Lung (tissue), 12 donors: Measurements from ENCODE around the gene BPIFB6. TPM values are rescaled to one million over a fixed set of nuclear protein-coding genes. Genes with fewer than 3 reads are reported as not detected.

Source experiments
- ATAC-seq: fragments of 200-7000 bp; cut with Tn5 transposase; one replicate; pipeline ENCODE4 v1.9.1; 2020; ENCODE audit warnings: moderate number of reproducible peaks; ENCODE audit not compliant: insufficient read depth, low FRiP score
- DNase-seq, 3 donors: peaks; one replicate each; pipeline ENCODE4 v3.0.0-alpha.2; 2013 to 2017
- H3K27ac ChIP-seq, 2 donors: one replicate each; pipeline ENCODE4 v1.5.1; 2013; ENCODE audit warnings: mild to moderate bottlenecking in 2 of 2, moderate library complexity in 2 of 2, control low read depth in 1 of 2, inconsistent platforms in 1 of 2, low read depth in 1 of 2, low read length in 1 of 2
- H3K27me3 ChIP-seq, 3 donors: one replicate each; pipeline ENCODE4 v1.5.1; 2013; ENCODE audit warnings: low read length in 2 of 3; ENCODE audit not compliant: control insufficient read depth in 3 of 3, insufficient read depth in 3 of 3
- H3K36me3 ChIP-seq, 4 donors: one replicate each; pipeline ENCODE4 v1.5.1; 2013; ENCODE audit warnings: low read length in 4 of 4, mild to moderate bottlenecking in 1 of 4, moderate library complexity in 1 of 4; ENCODE audit not compliant: control insufficient read depth in 4 of 4, insufficient read depth in 4 of 4
- H3K4me1 ChIP-seq, 5 donors: one replicate each; pipeline ENCODE4 v1.5.1; 2013; ENCODE audit warnings: low read length in 5 of 5, mild to moderate bottlenecking in 2 of 5, moderate library complexity in 1 of 5; ENCODE audit not compliant: control insufficient read depth in 5 of 5, insufficient read depth in 5 of 5
- H3K4me3 ChIP-seq: one replicate; pipeline ENCODE4 v1.5.1; 2013; ENCODE audit warnings: mild to moderate bottlenecking, control low read depth, moderate library complexity
- H3K9ac ChIP-seq, 2 donors: one replicate each; pipeline ENCODE4 v1.5.1; 2013; ENCODE audit warnings: low read length in 2 of 2, control low read depth in 1 of 2; ENCODE audit not compliant: insufficient read depth in 1 of 2
- H3K9me3 ChIP-seq, 4 donors: one replicate each; pipeline ENCODE4 v1.5.1; 2013; ENCODE audit warnings: low read length in 3 of 4, mild to moderate bottlenecking in 1 of 4, moderate library complexity in 1 of 4; ENCODE audit not compliant: control insufficient read depth in 4 of 4, insufficient read depth in 3 of 4
- WGBS, 2 donors: extraction: QIAGEN DNeasy Blood & Tissue Kit; methylation state at CpG; one replicate each; pipeline ENCODE4 v1.1.7; 2013; 5-methylcytosine and 5-hydroxymethylcytosine counted together
- polyA plus RNA-seq, 2 donors: library from polyadenylated mRNA; stranded (reverse); fragments of 200-250 nt; gene quantifications; one replicate each; pipeline ENCODE4 v1.2.1, GENCODE V29; 2013
- total RNA-seq, 2 donors: library from RNA; depleted of rRNA in 1 of 2; stranded (reverse); fragments of >200 nt in 1 of 2; gene quantifications; one replicate each; pipeline ENCODE4 v1.2.1, GENCODE V29; 2014 to 2021
- TF ChIP-seq, protein P1 (sequence below): IDR thresholded peaks from 2 replicates; pipeline ENCODE4 v1.5.1; 2012; ENCODE audit warnings: mild to moderate bottlenecking; ENCODE audit errors: control extremely low read depth, extremely low read depth
- donor health status: control.
- donor health status: control.
- donor health status: Bipolar disorder and iron deficiency.
- donor health status: healthy.
- donor health status: DM: yes; HTN: yes; CAD: no.

BPIFB6 gene
- total and polyA plus RNA-seq, 4 donors: not detected

DNA sequence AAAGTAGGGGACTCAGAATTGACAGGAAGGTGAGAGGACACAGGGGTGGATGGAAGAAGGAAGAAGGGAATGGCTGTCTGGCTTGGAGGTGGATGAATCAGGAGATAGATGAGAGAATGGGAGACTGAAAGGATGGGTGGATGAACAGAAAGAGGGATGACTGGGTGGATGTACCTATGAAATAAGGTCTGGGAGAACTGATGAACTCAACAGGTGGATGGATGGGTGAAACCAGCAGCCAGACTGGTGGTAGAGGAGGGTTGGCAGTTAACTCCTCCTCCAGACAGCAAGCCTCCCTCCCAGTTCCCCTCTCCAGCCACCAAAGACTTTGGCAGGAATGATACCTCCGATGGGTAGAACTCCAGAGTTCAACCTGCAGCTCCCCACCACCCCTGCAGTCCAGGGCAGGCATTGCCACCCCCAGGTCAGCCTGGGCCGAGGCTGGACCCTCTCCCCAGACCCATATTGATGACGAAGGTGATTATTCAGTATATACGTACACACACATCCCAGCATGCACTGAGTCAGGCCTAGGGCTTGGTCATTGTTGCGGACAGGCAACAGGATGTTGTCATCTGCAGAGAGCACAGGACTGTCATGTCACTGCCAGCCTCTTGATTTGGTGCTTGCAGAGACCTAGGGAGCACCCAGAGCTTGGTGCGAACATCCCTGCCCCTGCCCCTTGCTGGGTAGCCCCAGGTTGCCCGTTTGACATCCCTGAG lies 29.2 kb upstream of the BPIFB6 start:
- H3K9ac ChIP-seq: no peak overlapping the region
- no peak for ATAC-seq
- no peak for DNase-seq
- H3K36me3 ChIP-seq: no peaks in the 10 kb centered on the region
- TF ChIP-seq, protein P1, sequence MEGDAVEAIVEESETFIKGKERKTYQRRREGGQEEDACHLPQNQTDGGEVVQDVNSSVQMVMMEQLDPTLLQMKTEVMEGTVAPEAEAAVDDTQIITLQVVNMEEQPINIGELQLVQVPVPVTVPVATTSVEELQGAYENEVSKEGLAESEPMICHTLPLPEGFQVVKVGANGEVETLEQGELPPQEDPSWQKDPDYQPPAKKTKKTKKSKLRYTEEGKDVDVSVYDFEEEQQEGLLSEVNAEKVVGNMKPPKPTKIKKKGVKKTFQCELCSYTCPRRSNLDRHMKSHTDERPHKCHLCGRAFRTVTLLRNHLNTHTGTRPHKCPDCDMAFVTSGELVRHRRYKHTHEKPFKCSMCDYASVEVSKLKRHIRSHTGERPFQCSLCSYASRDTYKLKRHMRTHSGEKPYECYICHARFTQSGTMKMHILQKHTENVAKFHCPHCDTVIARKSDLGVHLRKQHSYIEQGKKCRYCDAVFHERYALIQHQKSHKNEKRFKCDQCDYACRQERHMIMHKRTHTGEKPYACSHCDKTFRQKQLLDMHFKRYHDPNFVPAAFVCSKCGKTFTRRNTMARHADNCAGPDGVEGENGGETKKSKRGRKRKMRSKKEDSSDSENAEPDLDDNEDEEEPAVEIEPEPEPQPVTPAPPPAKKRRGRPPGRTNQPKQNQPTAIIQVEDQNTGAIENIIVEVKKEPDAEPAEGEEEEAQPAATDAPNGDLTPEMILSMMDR: no peak
- H3K4me3 ChIP-seq: no peak overlapping the region
- H3K9me3 ChIP-seq: peaks cover 0 to 6% (median 2%) of the 10 kb centered on the region in 4 donors
- 86 to 91% methylated on average over 7 of the region's 7 CpGs for WGBS, 2 donors
- no peak overlapping the region for H3K27ac ChIP-seq
- peaks cover 0 to 3% (median 0%) of the 10 kb centered on the region in 3 donors for H3K27me3 ChIP-seq
- no peaks in the 10 kb centered on the region for H3K4me1 ChIP-seq

DNA sequence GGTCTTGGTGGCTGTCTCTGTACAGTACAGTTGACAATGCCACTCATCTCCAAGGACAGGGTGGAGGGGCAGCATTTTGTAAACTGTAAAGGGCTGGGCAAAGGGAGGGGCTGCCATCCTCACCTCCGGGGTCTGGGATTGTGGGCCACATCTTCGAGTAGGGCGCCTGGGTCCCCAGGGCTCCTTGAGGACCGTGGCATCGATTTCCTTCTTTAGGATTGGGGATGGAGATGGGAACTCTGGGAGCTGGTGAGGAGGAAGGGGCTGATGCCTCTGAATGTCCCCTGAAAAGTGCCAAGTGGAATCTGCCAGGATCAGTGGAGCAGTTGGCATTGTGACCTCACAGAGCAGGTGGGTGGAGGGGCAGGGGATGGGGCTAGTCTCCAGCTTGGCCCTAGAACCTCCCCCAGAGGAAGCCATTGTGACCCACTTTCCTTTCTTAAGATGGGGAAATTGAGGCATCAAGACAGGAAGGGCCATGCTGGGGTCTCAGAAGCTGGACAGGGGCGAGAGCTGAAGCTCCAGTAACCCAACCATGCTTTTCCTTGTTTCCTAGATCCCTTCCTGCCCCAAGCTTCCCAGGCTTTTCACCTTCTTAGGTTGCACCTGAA lies 27.2 kb upstream of the BPIFB6 start, which contains the start of gene SUN5:
Gene SUN5, minus strand, starts transcription at position 293 of the 611 bp plus-strand sequence. Its CDS starts 93 bp downstream, at position 200.
- H3K27me3 ChIP-seq: peaks cover 0 to 3% (median 0%) of the 10 kb centered on the region in 3 donors
- no peak for ATAC-seq
- no peak within 1 kb of the TSS for H3K9ac ChIP-seq
- H3K36me3 ChIP-seq: no peaks in the 10 kb centered on the region
- H3K9me3 ChIP-seq: peaks cover 0 to 6% (median 2%) of the 10 kb centered on the region in 4 donors
- DNase-seq: no peak
- H3K4me3 ChIP-seq: no peak within 1 kb of the TSS
- TF ChIP-seq, protein P1: no peak
- no peak within 1 kb of the TSS for H3K27ac ChIP-seq
- WGBS, 2 donors: 82 to 89% methylated on average over 6 of the region's 6 CpGs
- H3K4me1 ChIP-seq: no peaks in the 10 kb centered on the region

DNA sequence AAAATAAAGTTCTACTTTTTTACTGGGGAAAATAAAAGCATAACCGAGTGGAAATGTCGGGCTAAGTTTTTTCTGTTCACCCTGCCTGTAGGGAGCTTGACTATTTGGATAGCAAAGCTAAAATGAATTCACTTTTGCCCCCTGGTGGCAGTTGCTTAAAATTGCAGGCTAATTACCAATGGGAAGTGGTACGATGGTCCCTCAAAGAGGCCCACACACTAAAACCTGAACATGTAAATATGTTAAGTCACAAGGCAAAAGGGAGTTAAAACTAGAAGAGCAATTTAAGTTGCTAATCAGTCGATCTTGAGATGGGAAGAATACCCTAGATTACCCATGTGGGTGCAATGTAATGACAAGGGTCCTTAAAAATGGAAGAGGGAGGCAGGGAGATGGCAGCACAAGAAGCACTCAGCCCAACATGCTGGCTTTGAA lies 26.3 kb upstream of the BPIFB6 start:
- Histone ChIP-seq H3K4me1 (no peaks in the 10 kb centered on the region), H3K4me3 (no peak overlapping the region), H3K36me3 (no peaks in the 10 kb centered on the region), H3K9me3 (peaks cover 0 to 6% (median 2%) of the 10 kb centered on the region in 4 donors), H3K27ac (no peak overlapping the region), H3K27me3 (peaks cover 0 to 3% (median 0%) of the 10 kb centered on the region in 3 donors), H3K9ac (no peak overlapping the region)
- TF ChIP-seq, protein P1: peak; percentile 12
- ATAC-seq (no peak), DNase-seq (no peak)
- 59 to 63% methylated on average over 4 of the region's 4 CpGs for WGBS, 2 donors
